Neural cell (in vitro differentiated cells): ENCODE measurements around the gene RYR2. TPM values are rescaled to one million over a fixed set of nuclear protein-coding genes. Genes with fewer than 3 reads are reported as not detected.

Experiments used
- H2AFZ ChIP-seq: fragments of 200-600, 300-800 bp; sonication (generic), shearing (Covaris generic); 2 replicates; pipeline ENCODE4 v1.6.0; 2014; ENCODE audit warnings: low read depth, mild to moderate bottlenecking, antibody characterized with exemption, low read length, moderate library complexity
- H3F3A ChIP-seq: fragments of 200-600 bp; shearing (Covaris generic); 2 replicates; pipeline ENCODE4 v1.6.1; 2016; ENCODE audit warnings: mild to moderate bottlenecking, moderate library complexity, mixed read lengths, antibody characterized with exemption, low read length; ENCODE audit not compliant: insufficient read depth, poor library complexity, severe bottlenecking
- H3K27ac ChIP-seq: fragments of 200-600, 300-800 bp; sonication (generic), shearing (Covaris generic); 2 replicates; pipeline ENCODE4 v1.5.1; 2014; ENCODE audit warnings: mild to moderate bottlenecking, low read length, moderate library complexity
- H3K27me3 ChIP-seq: fragments of 300-800, 200-600 bp; sonication (generic), shearing (Covaris generic); 2 replicates; pipeline ENCODE4 v1.6.0; 2014; ENCODE audit warnings: mild to moderate bottlenecking, low read depth, low read length, moderate library complexity; ENCODE audit not compliant: insufficient read depth
- H3K36me3 ChIP-seq: fragments of 300-800, 200-600 bp; sonication (generic), shearing (Covaris generic); 2 replicates; pipeline ENCODE4 v1.5.1; 2014; ENCODE audit warnings: mild to moderate bottlenecking, antibody characterized with exemption, low read length, moderate library complexity; ENCODE audit not compliant: insufficient read depth
- H3K4me2 ChIP-seq: fragments of 300-800, 200-600 bp; sonication (generic), shearing (Covaris generic); 2 replicates; pipeline ENCODE4 v1.6.0; 2014; ENCODE audit warnings: mild to moderate bottlenecking, low read length
- H3K4me3 ChIP-seq: fragments of 300-800, 200-600 bp; sonication (generic), shearing (Covaris generic); 2 replicates; pipeline ENCODE4 v1.5.1; 2014; ENCODE audit warnings: mild to moderate bottlenecking, low read length, moderate library complexity
- H3K79me2 ChIP-seq: fragments of 200-600 bp; shearing (Covaris generic); replicated peaks from 2 replicates; pipeline ENCODE4 v1.6.0; 2014; ENCODE audit warnings: mild to moderate bottlenecking, low read length, moderate library complexity; ENCODE audit not compliant: insufficient read depth
- H3K9ac ChIP-seq: fragments of 300-800, 200-600 bp; sonication (generic), shearing (Covaris generic); 2 replicates; pipeline ENCODE4 v1.6.1; 2016; ENCODE audit warnings: mild to moderate bottlenecking, low read length, mixed read lengths
- H3K9me2 ChIP-seq: fragments of 200-600 bp; shearing (Covaris generic); 2 replicates; pipeline ENCODE4 v1.6.1; 2016; ENCODE audit warnings: mild to moderate bottlenecking, low read length, mixed read lengths; ENCODE audit not compliant: insufficient read depth
- H3K9me3 ChIP-seq: fragments of 200-600, 300-800 bp; sonication (generic), shearing (Covaris generic); 2 replicates; pipeline ENCODE4 v1.6.1; 2016; ENCODE audit warnings: mild to moderate bottlenecking, mixed run types, low read length, moderate library complexity, mixed read lengths
- H4K20me1 ChIP-seq: fragments of 200-600 bp; shearing (Covaris generic); 2 replicates; pipeline ENCODE4 v1.6.1; 2016; ENCODE audit warnings: mild to moderate bottlenecking, mixed run types; ENCODE audit not compliant: insufficient read depth
- CTCF ChIP-seq: fragments of 450-650 bp; IDR thresholded peaks from 2 replicates; pipeline ENCODE4 v1.5.1; 2014; ENCODE audit warnings: antibody characterized with exemption, mild to moderate bottlenecking, moderate library complexity; ENCODE audit not compliant: poor library complexity, severe bottlenecking
- EP300 ChIP-seq: fragments of 450-650 bp; conservative IDR thresholded peaks from 2 replicates; pipeline ENCODE4 v1.6.1; 2014; ENCODE audit warnings: antibody characterized with exemption, mild to moderate bottlenecking, moderate library complexity; ENCODE audit not compliant: poor library complexity, severe bottlenecking
- EZH2 ChIP-seq: fragments of 200-600, 300-800 bp; shearing (Covaris generic), sonication (generic); IDR thresholded peaks from 2 replicates; pipeline ENCODE4 v1.6.1; 2014; ENCODE audit warnings: antibody characterized with exemption, low read length, borderline replicate concordance, mild to moderate bottlenecking; ENCODE audit not compliant: insufficient read depth, poor library complexity, severe bottlenecking
- MXI1 ChIP-seq: fragments of 450-650 bp; conservative IDR thresholded peaks from 2 replicates; pipeline ENCODE4 v1.6.1; 2014; ENCODE audit warnings: antibody characterized with exemption, mild to moderate bottlenecking; ENCODE audit not compliant: poor library complexity, severe bottlenecking
- POLR2AphosphoS5 ChIP-seq: IDR thresholded peaks from 2 replicates; pipeline ENCODE4 v1.6.1; 2012
- RAD21 ChIP-seq: fragments of 450-650 bp; conservative IDR thresholded peaks from 2 replicates; pipeline ENCODE4 v1.6.1; 2014; ENCODE audit warnings: antibody characterized with exemption, mild to moderate bottlenecking, moderate library complexity
- REST ChIP-seq: IDR thresholded peaks from 2 replicates; pipeline ENCODE4 v1.6.1; 2012; ENCODE audit warnings: borderline replicate concordance
- SMC3 ChIP-seq: fragments of 450-650 bp; conservative IDR thresholded peaks from 2 replicates; pipeline ENCODE4 v1.6.1; 2014; ENCODE audit warnings: antibody characterized with exemption, mild to moderate bottlenecking, moderate library complexity; ENCODE audit not compliant: poor library complexity
- TAF1 ChIP-seq: IDR thresholded peaks from 2 replicates; pipeline ENCODE4 v1.6.1; 2012; ENCODE audit warnings: low read depth
- polyA plus RNA-seq: library from polyadenylated mRNA; depleted of rRNA; stranded (reverse); fragments of >200 nt; gene quantifications from 2 replicates; pipeline ENCODE4 v1.2.3, GENCODE V29; 2014

The RYR2 gene
- polyA plus RNA-seq, 1 donor from 2014 or later, result 3.8 TPM

GRCh38 chr1:237774246-237774645 is 732.3 kb downstream of the RYR2 start:
- no peak overlapping the region for H3K4me3 ChIP-seq
- H3K9me3 ChIP-seq, result no peaks in the 10 kb centered on the region
- H2AFZ ChIP-seq, result no peak overlapping the region
- H3K79me2 ChIP-seq, result no peaks in the 10 kb centered on the region
- no peaks in the 10 kb centered on the region for H3K27me3 ChIP-seq
- no peaks in the 10 kb centered on the region for H3K9me2 ChIP-seq
- TF ChIP-seq MXI1 (no peak), RAD21 (no peak), EZH2 (no peak), POLR2AphosphoS5 (no peak)
- H3K9ac ChIP-seq, result no peak overlapping the region
- H3K4me2 ChIP-seq, result no peak overlapping the region
- no peaks in the 10 kb centered on the region for H4K20me1 ChIP-seq
- no peaks in the 10 kb centered on the region for H3F3A ChIP-seq
- no peaks in the 10 kb centered on the region for H3K36me3 ChIP-seq
- no peak overlapping the region for H3K27ac ChIP-seq

- no peaks in the 10 kb centered on the region for H3K27me3 ChIP-seq
- H3K9ac ChIP-seq, result no peak overlapping the region
- H3K36me3 ChIP-seq, result no peaks in the 10 kb centered on the region
- no peak overlapping the region for H3K4me2 ChIP-seq
- TF ChIP-seq EZH2, result no peak
- TF ChIP-seq MXI1, result no peak
- TF ChIP-seq TAF1, result no peak
- no peak for TF ChIP-seq SMC3
- no peak for TF ChIP-seq RAD21
- no peak for TF ChIP-seq REST
- no peak for TF ChIP-seq POLR2AphosphoS5
- no peak for TF ChIP-seq CTCF
- no peak for TF ChIP-seq EP300
- no peaks in the 10 kb centered on the region for H3K9me3 ChIP-seq
- no peak overlapping the region for H3K4me3 ChIP-seq
- H3F3A ChIP-seq, result no peaks in the 10 kb centered on the region
- H3K27ac ChIP-seq, result no peak overlapping the region
- H2AFZ ChIP-seq, result no peak overlapping the region
- no peaks in the 10 kb centered on the region for H3K79me2 ChIP-seq
- H3K9me2 ChIP-seq, result no peaks in the 10 kb centered on the region
- no peaks in the 10 kb centered on the region for H4K20me1 ChIP-seq
Measured at GRCh38 chr1:237779356-237779755, 737.4 kb downstream of the RYR2 start.
